OCI-LY3 (cell line): ENCODE results near the gene ACSF3.

Source experiments
- H2AFZ ChIP-seq: fragments of 200-600, 300-600 bp; shearing (Covaris generic); 2 replicates; pipeline ENCODE4 v1.6.0; 2014; ENCODE audit warnings: antibody characterized with exemption, low read depth, low read length
- H3K27ac ChIP-seq: fragments of 200-600, 300-600 bp; sonication (generic); 2 replicates; pipeline ENCODE4 v1.5.1; 2014; ENCODE audit warnings: mild to moderate bottlenecking, low read length, moderate library complexity, mixed read lengths
- H3K27me3 ChIP-seq: fragments of 200-600, 300-600 bp; sonication (generic); 2 replicates; pipeline ENCODE4 v1.6.1; 2014; ENCODE audit warnings: low read depth, low read length, mixed read lengths
- H3K36me3 ChIP-seq: fragments of 200-600, 300-600 bp; sonication (generic); replicated peaks from 2 replicates; pipeline ENCODE3; 2014; ENCODE audit warnings: low read depth, low read length, mixed read lengths
- H3K4me1 ChIP-seq: fragments of 300-600, 200-600 bp; sonication (generic); 2 replicates; pipeline ENCODE4 v1.6.1; 2014; ENCODE audit warnings: low read length, mixed read lengths
- H3K4me2 ChIP-seq: fragments of 200-600, 300-600 bp; sonication (generic); 2 replicates; pipeline ENCODE4 v1.6.1; 2014; ENCODE audit warnings: low read length, mixed read lengths
- H3K4me3 ChIP-seq: fragments of 300-600, 200-600 bp; sonication (generic); 2 replicates; pipeline ENCODE4 v1.5.1; 2014; ENCODE audit warnings: antibody characterized with exemption, mild to moderate bottlenecking, low read length, moderate library complexity
- H3K79me2 ChIP-seq: fragments of 300-600, 200-600 bp; shearing (Covaris generic); 2 replicates; pipeline ENCODE4 v1.6.1; 2014; ENCODE audit warnings: mild to moderate bottlenecking, low read length, mixed read lengths
- H3K9ac ChIP-seq: fragments of 300-600, 200-600 bp; shearing (Covaris generic); 2 replicates; pipeline ENCODE4 v1.6.0; 2014; ENCODE audit warnings: mild to moderate bottlenecking, low read length, moderate library complexity
- H3K9me3 ChIP-seq: fragments of 200-600, 300-600 bp; shearing (Covaris generic); 2 replicates; pipeline ENCODE4 v1.6.1; 2014; ENCODE audit warnings: low read length, mixed read lengths; ENCODE audit not compliant: insufficient read depth
- H4K20me1 ChIP-seq: fragments of 200-600, 300-600 bp; sonication (generic); 2 replicates; pipeline ENCODE4 v1.6.1; 2016; ENCODE audit warnings: low read length, mixed read lengths; ENCODE audit not compliant: insufficient read depth
- EZH2phosphoT487 ChIP-seq: fragments of 200-600 bp; shearing (Covaris generic); IDR thresholded peaks from 2 replicates; pipeline ENCODE4 v1.6.1; 2018; ENCODE audit warnings: antibody characterized with exemption, mixed run types, low read depth
- TF ChIP-seq, protein P1 (sequence below): fragments of 200-600, 300-600 bp; sonication (generic); IDR thresholded peaks from 2 replicates; pipeline ENCODE4 v1.5.1; 2014; ENCODE audit warnings: antibody characterized with exemption, low read length, low read depth

ACSF3 gene

DNA sequence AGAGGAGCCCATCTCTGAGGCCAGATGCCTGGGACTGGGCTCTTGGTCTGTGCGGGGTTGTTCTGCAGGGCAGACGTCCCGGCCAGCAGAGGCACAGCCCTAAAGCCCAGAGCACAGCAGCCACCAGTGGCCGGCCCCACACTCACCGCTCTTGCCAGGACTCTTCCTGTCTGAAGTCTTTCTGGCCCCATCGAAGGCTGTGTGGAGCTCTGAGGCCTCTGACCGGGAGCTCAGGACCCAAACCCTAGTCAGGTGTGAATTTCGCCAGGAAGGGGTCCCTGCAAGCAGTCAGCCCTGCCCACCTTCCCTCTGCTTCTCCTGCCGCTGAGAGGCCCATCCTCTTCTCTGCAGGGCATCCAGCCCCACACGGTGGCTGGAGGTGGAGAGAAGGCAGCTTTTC lies 10.7 kb downstream of the ACSF3 start:
- Histone ChIP-seq H3K4me3 (no peak overlapping the region), H3K4me1 (no peaks in the 10 kb centered on the region), H3K27ac (no peak overlapping the region), H2AFZ (no peak overlapping the region), H3K9me3 (no peaks in the 10 kb centered on the region), H3K36me3 (peaks cover 76% of the 10 kb centered on the region), H3K79me2 (peaks cover 21% of the 10 kb centered on the region), H4K20me1 (peaks cover 15% of the 10 kb centered on the region; the same call in 1 of the 2 replicates), H3K27me3 (no peaks in the 10 kb centered on the region), H3K4me2 (no peak overlapping the region), H3K9ac (no peak overlapping the region)
- no peak for TF ChIP-seq EZH2phosphoT487
- TF ChIP-seq, protein P1, sequence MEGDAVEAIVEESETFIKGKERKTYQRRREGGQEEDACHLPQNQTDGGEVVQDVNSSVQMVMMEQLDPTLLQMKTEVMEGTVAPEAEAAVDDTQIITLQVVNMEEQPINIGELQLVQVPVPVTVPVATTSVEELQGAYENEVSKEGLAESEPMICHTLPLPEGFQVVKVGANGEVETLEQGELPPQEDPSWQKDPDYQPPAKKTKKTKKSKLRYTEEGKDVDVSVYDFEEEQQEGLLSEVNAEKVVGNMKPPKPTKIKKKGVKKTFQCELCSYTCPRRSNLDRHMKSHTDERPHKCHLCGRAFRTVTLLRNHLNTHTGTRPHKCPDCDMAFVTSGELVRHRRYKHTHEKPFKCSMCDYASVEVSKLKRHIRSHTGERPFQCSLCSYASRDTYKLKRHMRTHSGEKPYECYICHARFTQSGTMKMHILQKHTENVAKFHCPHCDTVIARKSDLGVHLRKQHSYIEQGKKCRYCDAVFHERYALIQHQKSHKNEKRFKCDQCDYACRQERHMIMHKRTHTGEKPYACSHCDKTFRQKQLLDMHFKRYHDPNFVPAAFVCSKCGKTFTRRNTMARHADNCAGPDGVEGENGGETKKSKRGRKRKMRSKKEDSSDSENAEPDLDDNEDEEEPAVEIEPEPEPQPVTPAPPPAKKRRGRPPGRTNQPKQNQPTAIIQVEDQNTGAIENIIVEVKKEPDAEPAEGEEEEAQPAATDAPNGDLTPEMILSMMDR, result no peak

DNA sequence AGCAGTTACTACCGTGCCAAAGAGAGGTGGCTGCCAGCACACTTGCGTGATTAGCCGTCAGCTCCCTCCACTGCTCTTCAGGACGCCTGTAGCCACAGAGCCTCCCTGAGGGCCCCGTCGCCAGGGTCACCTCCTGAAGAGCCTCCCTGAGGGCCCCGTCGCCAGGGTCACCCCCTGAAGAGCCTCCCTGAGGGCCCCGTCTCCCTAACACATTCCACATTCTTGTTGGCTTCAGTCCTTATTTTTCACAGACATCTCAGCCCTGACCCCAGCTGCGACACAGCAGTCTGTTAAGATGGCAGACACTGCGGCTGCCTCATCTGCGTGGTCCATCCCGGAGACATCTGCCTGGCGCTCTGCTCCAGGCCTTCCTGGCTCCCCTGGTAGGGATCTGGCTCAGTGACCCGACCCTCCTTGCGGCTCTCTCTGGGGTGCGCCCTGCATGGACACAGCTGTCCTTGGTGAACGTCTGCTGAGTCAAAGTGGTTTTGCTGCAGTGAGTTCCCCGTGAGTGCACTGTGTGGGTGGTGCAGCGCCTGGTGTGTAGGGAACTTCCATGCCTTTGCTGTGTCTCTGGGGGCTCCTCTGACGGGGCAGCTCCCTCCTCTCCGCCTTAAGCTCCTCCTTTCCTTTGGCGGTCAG lies 11.4 kb downstream of the ACSF3 start:
- Histone ChIP-seq H4K20me1 (peaks cover 8% of the 10 kb centered on the region; the same call in 1 of the 2 replicates), H2AFZ (no peak overlapping the region), H3K9me3 (no peaks in the 10 kb centered on the region), H3K4me2 (no peak overlapping the region), H3K27ac (no peak overlapping the region), H3K9ac (no peak overlapping the region), H3K4me1 (no peaks in the 10 kb centered on the region), H3K27me3 (no peaks in the 10 kb centered on the region), H3K4me3 (no peak overlapping the region), H3K36me3 (peaks cover 75% of the 10 kb centered on the region), H3K79me2 (peaks cover 14% of the 10 kb centered on the region)
- TF ChIP-seq EZH2phosphoT487, result no peak
- TF ChIP-seq, protein P1, result no peak

DNA sequence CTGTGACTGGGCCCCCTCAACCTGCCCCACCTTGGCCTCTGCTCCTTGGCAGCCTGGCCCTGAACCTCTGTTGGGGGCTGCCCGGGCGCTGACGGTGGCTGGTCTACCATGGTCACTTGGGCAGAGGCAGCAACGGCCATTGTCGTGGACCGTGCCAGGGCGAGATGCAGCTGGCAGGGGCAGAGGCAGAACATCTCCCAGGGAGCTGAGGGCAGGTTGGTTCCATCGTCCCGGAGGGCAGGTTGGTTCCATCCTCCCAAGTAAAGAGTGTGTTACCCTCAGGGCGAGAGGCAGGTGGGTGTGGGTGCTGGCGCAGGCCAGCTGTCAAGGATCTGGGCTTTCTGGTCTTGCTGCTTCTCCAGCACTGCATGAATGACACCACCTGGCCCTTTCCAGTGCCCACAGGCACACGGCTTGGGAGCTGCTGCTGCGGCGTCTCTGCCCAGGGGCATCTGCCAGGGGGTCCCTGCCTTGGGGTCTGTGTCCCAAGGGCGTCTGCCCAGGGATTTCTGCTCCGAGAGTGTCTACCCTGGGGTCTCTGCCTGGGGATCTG lies 12.0 kb downstream of the ACSF3 start:
- H3K4me2 ChIP-seq, result no peak overlapping the region
- peaks cover 74% of the 10 kb centered on the region for H3K36me3 ChIP-seq
- peaks cover 7% of the 10 kb centered on the region; the same call in 1 of the 2 replicates for H3K79me2 ChIP-seq
- no peak overlapping the region for H3K4me3 ChIP-seq
- no peaks in the 10 kb centered on the region for H3K4me1 ChIP-seq
- H3K9ac ChIP-seq, result no peak overlapping the region
- no peak overlapping the region for H3K27ac ChIP-seq
- no peaks in the 10 kb centered on the region for H3K27me3 ChIP-seq
- peaks cover 7% of the 10 kb centered on the region; the same call in 1 of the 2 replicates for H4K20me1 ChIP-seq
- no peak overlapping the region for H2AFZ ChIP-seq
- no peaks in the 10 kb centered on the region for H3K9me3 ChIP-seq
- TF ChIP-seq, protein P1, result no peak
- no peak for TF ChIP-seq EZH2phosphoT487

DNA sequence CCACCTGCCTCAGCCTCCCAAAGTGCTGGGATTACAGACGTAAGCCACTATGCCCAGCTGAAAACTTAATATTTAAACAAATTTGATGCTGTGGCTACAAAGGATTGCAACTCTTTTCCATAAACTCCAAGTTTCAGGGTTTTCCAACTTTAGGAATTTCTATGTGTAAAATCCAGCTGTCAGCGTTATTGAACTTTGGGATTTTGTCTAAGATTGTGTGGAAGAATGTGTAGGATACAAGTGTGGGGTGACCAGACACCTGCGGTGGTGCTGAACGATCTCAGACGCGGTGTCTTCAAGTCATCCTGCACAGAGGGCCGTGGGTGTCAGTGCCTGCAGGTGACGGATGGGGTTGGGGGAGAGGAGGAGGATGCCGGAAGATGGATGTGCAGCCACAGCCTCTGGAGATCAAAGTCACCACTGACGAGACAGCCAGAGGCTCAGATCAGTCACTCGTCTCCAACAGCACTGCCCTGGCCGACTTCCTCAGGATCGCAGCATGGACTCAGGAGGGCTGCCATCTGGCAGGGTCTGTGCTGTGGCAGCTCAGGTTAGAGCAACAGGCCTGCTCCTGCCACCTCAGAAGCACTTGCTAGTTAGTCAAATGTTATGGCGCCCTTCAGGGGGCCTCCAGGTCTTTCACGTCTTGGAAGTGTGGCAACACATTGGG lies 13.0 kb downstream of the ACSF3 start:
- H3K4me3 ChIP-seq, result no peak overlapping the region
- no peak for TF ChIP-seq EZH2phosphoT487
- TF ChIP-seq, protein P1, result no peak
- H3K27me3 ChIP-seq, result no peaks in the 10 kb centered on the region
- no peaks in the 10 kb centered on the region; the same call in 1 of the 2 replicates for H3K79me2 ChIP-seq
- no peaks in the 10 kb centered on the region for H3K9me3 ChIP-seq
- H3K9ac ChIP-seq, result no peak overlapping the region
- H3K36me3 ChIP-seq, result peaks cover 73% of the 10 kb centered on the region
- no peak overlapping the region for H3K27ac ChIP-seq
- H4K20me1 ChIP-seq, result peaks cover 6% of the 10 kb centered on the region; the same call in 1 of the 2 replicates
- no peak overlapping the region for H3K4me2 ChIP-seq
- no peaks in the 10 kb centered on the region for H3K4me1 ChIP-seq
- no peak overlapping the region for H2AFZ ChIP-seq
